ENCODE results near the gene MTMR8.

Gene MTMR8

DNA sequence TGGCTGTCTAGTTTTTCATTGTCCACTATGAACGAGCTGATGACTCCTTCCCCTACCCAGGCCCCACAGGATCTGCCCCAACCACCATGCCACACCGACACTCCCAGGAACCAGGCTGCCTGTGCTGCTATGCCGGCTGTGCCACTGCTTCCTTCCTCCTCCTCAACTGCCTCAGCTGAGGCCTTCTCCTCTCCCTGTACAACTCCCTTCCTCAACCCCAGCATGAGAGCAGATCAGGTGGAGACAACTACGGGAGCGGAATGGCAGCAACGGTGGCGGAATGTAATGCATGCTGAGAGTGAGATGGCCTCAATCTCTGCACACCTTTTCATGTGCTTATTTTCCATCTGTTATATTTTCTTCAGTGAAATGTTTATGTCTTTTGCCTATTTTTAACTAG, 88.5 kb downstream of the MTMR8 start:
- no peak for DNase-seq (ENCODE audit: low read depth in 2 of 2)

DNA sequence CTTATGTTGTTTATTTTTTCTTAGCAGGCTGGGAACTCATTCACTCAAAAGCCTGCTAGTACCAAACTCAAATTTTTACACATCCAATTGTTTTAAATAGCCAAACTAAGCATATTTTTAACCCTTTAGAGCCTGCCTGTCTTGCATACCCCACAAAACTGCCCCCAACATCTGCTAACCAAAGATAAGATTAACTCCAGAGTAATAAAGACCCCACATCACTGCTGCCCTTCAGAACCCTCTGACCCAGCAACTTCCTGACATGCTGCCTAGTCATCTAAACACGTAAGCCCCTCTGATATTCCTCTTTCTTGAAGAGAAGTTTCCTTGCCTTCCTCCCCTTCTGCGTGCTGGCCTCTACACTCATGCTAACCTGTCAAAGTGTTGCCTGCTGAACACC, 104.1 kb downstream of the MTMR8 start:
- DNase-seq (ENCODE audit: low read depth in 2 of 2), result no peak

DNA sequence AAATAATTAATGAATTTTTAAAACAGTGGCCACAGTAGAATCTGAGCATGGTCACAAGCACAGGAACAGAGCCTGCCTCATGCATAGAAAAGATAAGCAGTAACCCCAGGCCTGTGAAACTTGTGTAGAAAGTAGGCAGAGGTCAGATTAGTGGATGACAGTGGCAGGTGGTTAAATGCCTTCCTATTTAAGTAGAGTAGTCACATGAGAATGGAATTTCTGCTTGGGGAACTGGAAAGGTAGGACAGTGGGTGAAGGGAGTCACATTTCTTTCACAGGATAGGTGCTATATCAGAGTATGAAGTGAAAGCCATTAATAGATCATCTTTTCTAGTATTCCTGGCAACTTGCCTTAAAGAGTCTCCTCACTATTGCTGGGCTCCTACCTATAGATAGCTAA, 130.0 kb downstream of the MTMR8 start:
- DNase-seq (ENCODE audit: low read depth in 2 of 2), result no peak

DNA sequence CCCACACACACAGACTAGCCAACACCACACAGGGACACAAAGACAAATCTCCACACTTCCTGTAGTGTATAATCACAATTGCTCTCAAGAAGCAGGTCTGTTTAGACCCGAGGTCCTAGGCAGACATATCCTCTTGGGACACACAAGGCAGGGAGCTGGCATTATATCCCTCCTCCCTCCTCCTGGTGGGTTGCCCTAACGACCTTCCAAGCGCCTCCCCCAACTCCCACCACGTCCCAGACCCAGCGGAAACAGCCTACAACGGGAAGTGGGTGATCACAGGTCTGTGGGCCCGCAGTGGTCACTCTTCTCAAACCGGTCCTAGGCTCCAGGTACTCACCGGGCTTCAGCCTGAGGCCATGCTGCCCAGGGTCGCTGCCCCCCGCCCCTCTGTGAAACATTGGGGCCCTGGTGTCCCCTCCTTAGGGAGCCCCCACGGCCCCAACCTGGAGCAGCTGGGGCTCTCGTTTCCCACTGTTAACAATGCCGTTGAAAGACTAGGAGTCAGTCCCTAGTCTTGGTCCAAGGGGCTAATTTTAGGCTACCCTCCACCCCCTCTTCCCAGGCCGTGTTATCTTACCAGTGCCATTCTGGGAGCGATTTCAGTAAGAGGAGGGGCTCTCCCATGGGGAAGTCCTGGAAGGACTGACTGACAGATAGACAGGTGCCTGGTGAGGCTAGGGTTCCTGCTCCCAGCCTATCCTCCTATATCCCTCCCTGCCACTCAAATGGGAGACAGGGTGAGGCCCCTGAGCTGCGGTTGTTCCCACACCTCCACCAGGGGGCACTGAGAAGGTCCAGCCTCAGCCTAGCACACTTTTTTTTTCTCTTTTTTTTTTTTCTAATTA, 164.9 kb downstream of the MTMR8 start, which contains the start of gene ASB12:
ASB12 (minus strand) TSS at position 485 of the 848 bp plus-strand sequence. CDS start 4,957 bp downstream, outside the sequence.
- no peak for DNase-seq (ENCODE audit: low read depth in 2 of 2)

GRCh38 chrX:64229154-64229553, 166.1 kb downstream of the MTMR8 start:
- DNase-seq (ENCODE audit: low read depth in 2 of 2), result no peak

All from stimulated activated CD4-positive, alpha-beta T cell treated with anti-CD3 and anti-CD28 coated beads, Interleukin-12 subunit alpha, Interleukin-12 subunit beta, amount 100 ng/mL, for 24 hours (primary cell).